IPS-NIHi7 (cell line): ENCODE results near the gene EXOC4.
"Not testable (repeated sequence)": the region's sequence is repeated elsewhere in the genome, so short reads cannot be mapped to it uniquely, and the experiment has no call there.

Experiments
- DNase-seq: peaks from one replicate; pipeline ENCODE4 v3.0.0; 2012; ENCODE audit warnings: mixed read lengths; ENCODE audit errors: extremely low spot score

The EXOC4 gene

DNA sequence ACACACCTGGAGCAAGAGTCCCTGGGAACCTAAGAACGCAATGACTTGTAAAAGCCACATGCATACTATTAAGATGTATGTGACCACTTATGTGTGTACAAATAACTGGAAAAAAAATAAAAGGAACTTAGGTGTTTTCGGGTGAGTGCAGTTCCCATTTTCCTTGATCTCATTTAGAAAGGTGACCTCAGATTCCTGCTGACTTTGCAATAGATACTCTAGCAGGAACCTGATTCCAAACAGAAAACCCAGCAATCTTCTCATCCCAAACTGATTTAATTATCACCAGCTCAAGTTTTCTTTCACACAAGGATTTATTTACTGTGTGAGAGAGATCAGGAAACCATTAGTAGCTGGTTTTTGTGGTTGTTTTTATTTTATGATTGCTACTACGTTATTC, 817.8 kb downstream of the EXOC4 start:
- DNase-seq, result no peak

DNA sequence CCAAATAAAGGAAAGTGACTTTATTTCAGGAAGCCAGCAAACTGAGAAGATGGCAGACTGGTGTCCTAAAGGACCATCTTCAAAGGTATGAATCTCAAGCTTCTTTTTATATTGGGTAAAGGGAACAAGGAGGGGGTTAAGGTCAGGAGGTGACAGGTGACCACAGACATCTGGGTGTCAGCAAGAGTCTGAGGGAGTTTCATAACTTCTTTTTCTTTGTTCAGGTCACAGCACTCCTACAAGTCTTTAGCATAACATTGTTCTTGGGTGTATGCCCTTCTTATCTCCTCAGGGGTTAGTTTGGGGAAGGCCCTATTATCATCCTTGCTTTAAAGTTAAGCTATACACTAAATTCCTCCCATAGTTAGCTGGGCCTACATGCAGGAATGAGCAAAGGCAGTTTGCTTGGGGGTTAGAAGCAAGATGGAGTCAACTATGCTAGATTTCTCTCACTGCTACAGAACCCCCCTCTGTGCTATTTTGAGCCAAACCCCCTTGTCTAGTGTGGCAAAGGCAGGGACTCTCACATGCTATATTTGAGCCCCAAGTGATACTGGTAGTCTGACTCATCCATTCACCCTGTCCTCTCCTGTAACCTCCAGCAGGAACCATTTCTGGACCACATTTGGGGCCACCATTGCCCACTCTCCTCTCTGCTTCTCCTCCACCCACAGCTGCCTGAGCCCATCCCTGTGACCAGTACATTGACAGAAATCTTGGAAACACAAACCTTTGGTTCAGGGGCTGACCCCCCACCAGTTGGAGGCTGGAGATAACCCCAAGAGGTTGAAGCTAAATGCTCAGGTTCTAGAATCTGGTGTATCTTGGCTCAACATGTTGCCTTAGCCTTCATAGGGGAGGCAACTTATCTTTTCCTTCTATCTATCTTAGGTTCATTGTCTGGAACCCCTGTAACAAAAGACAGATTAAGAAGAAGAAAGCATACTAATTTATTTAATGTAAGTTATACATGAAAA, 818.8 kb downstream of the EXOC4 start:
- no peak for DNase-seq

DNA sequence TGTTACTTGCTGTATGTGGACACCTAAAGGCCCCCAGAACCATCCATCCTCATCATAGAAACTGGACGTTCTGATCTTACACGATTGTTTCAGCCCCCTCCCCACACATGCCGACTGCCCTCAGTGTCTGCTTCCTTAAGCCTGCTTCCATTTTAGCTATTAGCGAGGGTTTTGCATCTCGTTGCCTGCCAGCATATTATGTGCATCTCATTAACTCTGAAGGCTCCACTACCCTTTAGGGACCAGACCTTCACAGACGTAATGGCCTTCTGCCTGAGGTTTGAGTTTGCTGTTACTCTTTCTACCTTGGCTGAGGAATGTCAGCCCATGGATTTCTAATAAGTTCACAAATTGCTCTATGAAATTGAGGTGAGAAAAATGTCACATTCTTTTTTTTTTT, 820.4 kb downstream of the EXOC4 start:
- DNase-seq, result no peak

DNA sequence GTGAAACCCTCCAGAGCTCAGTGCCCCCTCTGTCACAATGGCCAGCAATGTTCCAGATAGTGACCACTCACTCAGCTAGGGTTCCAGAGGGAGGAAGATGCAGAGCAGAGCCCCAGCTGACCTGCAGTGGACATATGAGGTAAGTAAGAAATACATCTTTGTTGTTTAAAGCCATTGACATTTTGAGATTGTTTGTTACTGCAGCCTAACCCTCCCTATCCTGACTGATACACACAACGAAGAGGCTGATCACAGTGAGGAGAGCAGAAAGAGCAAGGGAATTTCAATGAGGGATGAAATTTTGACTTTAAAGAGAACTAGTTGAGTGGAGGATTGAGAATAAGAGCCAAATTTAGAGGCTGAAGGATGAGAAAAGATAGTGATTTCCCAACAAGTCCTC, 822.9 kb downstream of the EXOC4 start:
- no peak for DNase-seq

DNA sequence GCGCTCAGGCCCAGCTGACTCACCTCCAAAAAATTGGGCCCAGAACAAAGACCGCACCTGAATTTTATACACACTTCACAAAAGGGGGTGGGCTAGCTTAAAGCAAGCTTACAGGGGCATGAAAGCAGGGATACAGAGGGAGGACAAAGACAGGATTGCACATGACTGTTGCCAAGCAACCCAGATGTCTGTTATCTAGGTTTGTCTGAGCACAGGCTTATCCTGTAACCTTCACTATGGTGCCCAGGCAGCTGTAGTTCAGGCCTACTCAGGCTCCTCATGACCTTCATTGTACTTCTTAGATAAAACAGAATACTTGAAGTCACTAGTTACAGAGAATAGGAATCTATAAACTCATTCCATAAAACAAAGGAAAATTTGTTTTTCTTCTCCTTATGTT, 824.7 kb downstream of the EXOC4 start:
- not testable (repeated sequence) for DNase-seq

DNA sequence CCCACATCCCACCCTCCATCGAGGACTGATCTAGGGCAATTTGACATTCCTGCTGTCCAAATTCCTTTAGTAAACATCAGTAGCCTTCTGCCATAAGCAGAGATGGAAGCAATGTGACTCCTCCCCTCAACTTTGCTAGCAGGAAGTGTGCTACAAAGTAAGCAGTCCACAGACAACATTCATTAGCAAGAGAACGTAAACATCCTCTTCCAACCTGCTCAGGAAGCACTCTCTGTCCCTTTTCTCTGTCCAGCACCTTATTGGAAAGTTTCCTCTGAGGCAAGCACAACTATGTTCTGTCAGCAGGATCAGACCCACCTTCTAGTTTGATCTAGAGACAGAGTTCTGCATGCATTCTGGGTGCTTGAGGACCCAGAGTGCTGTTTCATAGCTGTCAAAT, 826.1 kb downstream of the EXOC4 start:
- DNase-seq, result no peak

DNA sequence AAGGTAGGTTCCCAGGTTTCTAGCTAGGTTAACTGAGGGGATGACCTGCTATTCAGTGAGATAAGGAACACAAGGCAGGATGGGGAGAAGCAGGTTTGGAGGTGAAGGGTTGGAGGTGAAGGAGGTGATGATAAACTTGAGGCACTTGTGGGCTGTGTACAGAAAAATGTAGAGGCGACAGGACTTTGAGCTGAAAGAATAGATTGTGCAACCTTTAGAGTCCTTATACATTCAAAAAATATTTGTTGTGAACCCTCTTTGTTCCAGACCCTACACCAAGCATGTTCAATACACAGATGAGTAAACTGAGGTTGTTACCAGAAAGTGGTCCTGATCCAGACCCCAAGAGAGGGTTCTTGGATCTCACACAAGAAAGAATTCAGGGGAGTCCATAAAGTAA, 828.8 kb downstream of the EXOC4 start:
- no peak for DNase-seq

DNA sequence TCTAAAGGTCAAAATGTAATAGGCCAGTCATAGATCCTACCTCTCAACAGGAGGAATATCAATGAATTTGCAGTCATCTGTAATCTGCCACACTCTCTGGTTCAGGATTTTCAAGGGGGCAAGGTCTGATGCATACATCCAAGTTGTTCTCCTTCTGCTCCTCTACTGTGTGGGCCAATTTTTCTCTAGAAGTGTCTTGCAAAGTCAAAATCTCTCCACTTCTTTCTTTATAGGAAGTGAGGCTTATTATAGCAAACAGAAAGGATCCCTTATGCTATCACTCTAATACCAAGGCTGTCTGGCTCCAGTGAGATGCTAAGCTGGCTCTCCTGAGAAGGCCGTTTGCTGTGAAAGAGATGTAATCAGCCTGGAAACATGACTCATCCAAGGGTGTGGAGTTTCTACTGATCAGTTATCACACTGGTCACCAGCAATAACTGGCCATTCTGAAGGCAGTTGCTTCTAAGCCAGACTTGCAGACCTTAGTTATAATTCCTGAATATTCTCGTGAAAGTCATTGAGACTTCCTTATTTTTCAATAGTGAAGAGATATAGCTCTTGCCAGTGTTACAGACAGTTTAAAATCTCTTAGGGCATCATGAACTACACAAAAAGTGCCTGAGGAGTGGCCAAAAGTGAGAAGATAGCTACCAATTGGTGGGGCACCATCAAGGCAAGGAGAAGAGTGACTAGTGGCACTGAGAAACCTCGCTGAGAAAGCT, 831.0 kb downstream of the EXOC4 start:
- DNase-seq, result no peak

DNA sequence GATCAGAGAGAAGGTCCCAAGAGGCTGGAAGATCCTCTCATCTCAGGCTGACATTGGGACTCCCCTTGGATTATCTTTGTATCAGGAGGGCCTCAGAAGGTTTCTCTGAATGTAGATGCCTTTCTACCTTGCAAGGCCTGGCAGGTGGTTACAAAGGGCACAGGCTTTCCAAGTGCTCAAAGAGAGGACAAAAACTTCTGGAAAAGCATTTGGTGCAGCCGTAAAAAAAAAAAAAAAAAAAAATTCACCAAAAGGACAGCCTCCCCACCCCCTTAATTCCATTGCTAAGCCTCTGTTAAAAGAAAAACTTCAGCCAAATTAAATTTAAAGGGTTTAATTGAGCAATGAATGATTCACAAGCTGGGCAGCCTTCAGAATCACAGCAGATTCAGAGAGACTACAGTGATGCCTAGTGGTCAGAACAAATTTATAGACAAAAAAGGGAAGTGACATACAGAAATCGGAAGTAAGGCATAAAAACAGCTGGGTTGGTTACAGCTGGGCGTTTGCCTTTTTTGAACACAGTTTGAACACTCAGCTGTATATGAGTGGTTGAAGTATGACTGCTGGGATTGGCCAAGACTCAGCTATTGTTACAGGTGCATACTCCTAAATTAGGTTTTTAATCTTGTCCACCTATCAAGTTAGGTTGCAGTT, 831.7 kb downstream of the EXOC4 start:
- no peak for DNase-seq

DNA sequence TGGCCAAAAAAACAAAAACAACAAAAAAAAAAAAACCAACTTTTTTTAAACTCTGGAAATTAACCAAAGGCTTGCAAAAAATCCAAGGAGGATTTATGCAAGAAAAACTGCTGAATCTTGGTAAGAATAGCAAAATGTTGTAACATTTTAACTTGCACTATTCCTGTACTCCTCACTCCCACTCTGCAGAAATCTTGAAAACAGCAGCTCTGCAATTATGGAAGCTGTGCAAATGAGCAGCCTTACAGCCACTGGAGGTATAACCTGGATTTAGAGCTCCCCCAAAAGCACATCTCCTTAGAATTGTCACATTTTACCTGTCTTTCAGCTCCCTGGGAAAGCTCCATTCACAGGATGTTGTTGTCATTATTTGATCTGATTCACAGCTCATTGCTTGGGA, 832.4 kb downstream of the EXOC4 start:
- no peak for DNase-seq

DNA sequence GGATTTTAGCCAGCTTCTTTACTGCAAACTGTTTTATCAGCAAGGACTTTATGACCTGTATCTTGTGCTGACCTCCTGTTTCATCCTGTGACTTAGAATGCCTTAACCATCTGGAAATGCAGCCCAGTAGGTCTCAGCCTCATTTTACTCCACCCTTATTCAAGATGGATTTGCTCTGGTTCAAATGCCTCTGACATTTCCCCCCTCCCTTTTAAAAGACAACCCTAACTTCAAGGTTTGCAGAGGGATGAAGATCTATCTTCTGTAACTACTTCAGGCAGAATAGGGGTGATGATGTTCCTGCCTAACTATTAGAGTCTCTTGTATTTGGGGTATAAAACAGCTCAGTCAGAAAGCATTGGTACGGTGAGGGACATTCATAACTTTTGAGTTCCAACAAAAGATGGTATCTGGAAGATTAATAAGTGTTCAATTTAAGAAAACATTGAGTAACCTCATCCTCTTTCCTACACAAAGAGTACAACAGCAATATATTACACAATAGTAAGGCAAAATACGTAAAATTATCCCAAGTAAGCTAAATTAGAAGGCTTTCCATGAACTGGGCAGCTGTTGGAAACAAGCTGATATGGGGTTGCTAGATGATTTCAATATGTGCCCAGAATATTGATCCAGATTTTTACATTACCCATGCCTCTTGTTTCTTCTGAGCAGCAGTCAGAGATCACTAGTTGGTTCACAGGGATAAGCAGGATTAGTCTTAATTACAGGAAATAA, 834.3 kb downstream of the EXOC4 start:
- DNase-seq, result no peak

DNA sequence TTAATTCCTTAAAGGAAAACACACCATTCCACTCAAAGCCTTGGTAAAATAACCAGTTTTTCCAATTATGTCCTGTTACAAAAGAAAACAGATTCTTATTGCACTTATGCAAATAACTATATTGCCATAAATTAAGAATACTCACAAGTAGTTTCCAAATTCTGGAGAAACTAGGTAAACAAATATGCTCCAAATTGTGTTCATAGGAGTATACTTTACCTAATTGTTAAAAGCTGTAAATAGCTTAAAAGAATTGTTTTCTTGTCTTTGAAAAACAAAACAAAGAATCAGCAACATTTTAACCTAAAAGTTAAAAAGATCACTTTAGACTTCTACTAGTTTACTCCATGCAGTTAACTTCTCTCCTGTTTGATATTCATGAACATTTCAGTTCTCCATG, 835.3 kb downstream of the EXOC4 start:
- no peak for DNase-seq

DNA sequence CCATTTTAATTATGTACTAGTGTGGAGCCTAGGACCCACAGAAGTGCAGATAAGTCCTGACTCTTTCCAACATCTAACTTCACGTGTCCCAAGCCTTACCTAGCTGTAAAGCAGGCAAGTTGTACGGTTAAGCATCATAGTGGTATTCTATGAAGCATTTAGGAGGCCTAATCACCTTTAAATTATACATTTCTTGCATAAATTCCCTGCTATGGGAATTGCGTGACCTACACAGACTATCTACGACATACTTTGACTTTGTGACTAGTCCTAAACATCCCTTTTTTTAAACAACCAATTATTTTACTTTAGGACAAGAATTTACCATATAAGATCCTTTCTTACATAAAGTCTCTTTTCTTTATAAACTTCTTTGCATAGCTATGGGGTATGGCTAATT, 836.6 kb downstream of the EXOC4 start:
- DNase-seq, result no peak

DNA sequence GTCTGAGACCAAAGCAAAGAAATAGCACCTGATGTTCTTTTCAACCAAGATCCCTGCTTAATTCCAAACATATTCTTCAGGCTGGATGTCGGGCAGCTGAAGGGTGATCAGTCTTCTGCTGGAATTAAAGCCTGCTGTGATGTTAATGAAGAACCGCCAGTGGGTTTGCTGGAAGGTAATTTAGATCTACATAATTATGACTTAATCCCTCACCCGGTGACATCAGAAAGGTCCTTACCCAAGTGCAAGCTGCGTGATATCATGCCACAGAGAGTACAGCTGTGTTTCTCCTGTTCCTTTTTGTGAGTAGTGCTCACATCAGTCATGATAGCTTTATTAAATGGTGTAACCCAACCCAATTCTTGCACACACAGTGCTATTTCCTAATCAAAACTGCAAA, 845.2 kb downstream of the EXOC4 start:
- no peak for DNase-seq

DNA sequence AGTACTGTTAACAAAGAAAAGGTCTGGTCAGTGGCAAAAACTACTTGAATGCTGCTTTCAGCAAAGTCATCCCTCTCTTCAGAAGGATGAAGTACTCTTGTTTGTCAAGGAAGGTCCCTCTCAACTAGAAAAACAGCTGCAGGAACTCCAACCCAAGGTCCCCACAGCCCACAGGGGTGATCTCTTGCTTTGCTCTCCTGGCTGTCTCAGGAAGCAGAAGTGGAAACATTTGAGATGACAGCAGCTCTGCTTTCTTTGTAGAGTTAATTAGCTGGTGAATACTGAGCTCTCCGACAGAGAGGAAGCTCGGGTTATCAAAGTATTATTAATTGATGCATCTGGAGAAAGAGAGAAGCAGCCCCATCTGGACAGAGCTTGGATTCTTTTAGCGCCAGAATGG, 848.8 kb downstream of the EXOC4 start:
- no peak for DNase-seq

DNA sequence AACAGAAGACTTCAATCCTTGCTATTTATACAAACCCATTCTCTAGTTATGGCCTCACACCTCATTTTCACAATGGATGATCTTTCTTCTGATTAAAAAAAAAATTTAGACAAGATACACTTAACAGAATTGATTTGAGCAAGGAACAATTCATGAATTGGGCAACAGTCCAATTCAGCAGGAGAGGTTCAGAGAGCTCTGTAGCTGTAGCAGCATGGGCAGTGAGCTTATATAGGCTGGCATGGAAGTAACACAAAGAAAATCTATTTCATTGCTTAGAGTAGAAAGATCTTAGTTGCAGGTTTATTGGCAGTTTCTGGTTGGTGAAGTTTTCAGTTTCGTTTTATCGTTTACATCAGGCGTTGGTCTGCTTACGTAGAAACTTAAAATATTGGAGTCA, 851.3 kb downstream of the EXOC4 start:
- DNase-seq, result no peak

DNA sequence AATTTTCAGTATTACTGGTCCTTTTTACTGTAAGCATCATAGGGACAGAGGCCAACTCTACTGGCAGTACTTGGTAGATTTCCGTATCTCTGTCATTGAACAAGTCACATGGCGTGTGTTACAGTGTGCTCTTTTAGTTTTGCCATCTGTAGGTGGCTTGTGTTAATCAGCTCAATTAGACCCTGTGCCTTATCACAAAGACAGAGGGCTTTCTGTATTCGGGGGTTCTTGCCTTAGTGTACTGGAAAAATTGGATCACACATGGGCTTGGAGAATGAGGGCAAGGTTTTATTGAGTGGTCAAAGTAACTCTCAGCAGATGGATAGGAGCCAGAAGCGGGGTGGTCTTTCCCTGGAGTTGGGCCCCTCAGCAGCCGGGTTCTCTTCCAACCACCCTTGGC, 853.0 kb downstream of the EXOC4 start:
- no peak for DNase-seq

DNA sequence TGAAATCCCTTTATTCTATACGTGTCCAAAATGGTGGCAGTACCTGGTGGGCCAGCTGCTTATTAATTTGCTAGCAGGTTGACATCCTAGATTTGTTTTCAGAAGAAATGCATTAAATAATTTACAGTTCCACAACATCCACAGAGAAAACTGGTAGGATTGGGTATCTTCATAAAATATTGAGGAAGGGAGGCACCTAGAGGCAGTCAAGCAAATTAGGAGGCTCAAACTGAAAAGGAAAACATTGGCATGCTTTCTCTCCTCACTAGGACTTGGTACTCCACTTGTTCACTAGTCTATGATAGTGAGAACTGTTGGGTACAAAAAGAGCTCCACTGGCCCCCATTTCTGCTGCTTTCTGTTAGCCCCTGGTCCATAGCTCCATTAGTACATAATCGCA, 855.9 kb downstream of the EXOC4 start:
- no peak for DNase-seq

DNA sequence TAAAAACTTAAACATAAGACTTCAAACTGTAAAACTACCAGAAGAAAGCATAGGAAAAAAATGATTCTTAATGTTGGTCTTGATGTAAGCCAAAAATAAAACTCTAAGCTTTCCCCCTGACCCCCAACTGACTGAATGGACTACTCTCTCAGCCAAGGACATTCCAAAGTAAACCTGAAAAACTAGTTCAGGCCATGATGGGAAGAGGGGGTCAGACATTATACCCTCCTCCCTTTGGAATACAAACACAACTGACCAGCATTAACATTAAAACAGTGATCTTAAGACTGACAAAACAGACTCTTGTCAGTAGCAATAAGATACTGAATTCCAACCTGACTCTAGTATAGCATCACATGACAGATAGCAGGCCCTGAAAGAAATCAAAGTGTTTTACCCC, 860.8 kb downstream of the EXOC4 start:
- DNase-seq, result no peak

DNA sequence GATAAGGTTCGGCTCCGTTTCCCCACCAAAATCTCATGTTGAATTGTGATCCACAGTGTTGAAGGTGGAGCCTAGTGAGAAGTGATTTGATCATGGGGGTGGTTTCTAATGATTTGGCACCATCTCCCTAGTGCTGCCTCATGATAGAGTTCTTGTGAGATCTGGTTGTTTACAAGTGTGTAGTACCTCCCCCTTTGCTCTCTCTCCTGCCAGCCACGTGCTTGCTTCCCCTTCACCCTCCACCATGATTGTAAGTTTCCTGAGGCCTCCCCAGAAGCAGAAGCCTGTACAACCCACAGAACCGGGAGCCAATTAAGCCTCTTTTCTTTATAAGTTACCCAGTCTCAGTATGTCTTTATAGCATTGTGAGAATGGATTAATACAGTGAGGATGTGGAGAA, 862.1 kb downstream of the EXOC4 start:
- DNase-seq, result no peak
